H54 (cell line): Measurements from ENCODE around the gene TOMM22.

Source experiments
- DNase-seq: peaks from one replicate; pipeline ENCODE4 v3.0.0; 2011; ENCODE audit warnings: low spot score, mixed read lengths; ENCODE audit not compliant: insufficient read length
- FAIRE-seq: peaks from 3 replicates; lab custom pipeline; 2011; peaks lifted over from hg19 to GRCh38; lab: Jason Lieb, UNC
- POLR2A ChIP-seq: IDR thresholded peaks from 2 replicates; pipeline ENCODE4 v1.6.1; 2011; ENCODE audit warnings: low read depth, mild to moderate bottlenecking, low read length

Gene TOMM22

DNA sequence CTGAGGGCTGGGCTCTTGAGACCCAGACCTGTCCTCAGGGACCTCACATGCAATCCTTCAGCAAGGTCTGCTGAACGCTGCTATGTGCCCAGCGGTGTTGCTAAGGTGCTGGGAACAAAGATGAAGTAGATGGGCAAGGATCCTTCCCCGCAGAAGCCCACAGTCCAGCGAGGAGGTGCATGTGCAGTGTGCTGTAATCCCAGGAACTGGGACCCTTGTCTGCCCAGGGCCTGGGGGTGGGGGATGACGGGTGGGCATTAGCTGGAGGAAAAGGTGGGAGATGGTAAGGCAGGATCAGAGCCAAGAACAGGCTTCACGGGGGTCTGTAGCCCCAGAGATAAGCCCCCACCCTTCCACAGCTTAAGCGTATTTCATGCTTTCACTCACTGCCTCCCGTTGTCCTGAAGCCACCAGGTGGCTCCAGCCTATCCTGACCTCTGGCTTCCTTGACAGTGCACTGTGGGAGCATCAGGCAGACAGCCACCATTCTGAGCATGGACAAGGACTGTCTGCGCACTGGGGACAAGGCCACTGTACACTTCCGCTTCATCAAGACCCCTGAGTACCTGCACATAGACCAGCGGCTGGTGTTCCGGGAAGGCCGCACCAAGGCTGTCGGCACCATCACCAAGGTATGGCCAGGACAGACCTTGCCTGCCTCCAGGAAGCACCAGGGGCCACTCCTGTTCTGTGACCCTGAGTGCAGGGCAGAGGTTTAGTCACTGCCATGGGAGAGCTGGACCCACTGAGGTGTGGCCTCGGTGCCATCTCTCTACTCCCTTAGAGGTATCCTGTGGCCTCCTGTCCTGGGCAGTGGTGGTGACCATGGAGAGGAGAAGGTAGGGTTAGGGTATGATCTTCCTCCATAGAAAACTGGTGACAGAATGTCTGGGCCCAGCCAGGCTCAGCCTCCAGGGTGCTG is 46.0 kb downstream of the TOMM22 start:
- DNase-seq (no peak), FAIRE-seq (no peak)
- TF ChIP-seq POLR2A = no peak

GRCh38 chr22:38728871-38729796 is 47.4 kb downstream of the TOMM22 start:
- FAIRE-seq = no peak
- no peak for DNase-seq
- TF ChIP-seq POLR2A = no peak

DNA sequence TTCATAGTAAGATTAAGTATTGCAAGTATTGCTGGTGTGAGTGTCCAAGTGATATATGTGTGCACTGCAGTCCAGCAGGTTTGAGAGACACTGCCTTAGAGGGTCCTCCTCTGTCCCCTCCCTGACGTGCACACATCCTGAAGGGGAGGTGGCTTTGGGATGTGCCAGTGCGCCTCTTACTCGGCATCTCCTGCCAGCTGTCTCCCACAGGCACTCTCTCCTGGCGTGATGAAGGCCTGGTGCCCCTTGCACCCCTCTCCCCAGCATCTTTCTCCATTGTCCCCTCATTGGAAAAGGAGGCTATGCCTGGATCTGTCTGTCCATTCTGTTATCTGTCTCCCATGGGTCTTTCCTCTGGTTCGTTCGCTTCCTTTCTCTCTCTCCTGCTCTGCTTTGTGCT is 48.2 kb downstream of the TOMM22 start:
- DNase-seq (no peak), FAIRE-seq (no peak)
- TF ChIP-seq POLR2A = no peak

DNA sequence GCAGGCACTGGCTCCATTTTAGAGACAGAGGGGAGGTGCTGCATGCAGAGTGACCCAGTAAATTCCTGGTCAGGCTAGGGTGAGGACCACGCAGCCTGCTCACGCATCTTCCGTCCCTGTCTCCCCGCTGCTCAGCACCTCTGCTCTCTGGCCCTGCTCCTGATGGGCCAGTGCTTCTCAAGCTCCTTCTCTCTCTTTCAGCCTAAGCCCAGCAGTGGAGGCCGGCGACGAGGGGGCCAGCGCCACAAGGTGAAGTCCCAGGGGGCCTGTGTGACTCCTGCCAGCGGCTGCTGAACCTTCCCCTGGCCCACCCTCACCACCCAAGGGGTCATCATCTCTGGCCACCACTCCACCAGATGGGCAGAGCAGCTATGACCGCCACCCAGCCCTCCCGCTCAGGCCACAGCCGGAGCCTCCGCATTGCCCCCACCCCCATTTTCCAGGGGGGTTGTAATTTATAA is 48.7 kb downstream of the TOMM22 start:
- no peak for TF ChIP-seq POLR2A
- DNase-seq (no peak), FAIRE-seq (no peak)

- DNase-seq (no peak), FAIRE-seq (no peak)
- no peak for TF ChIP-seq POLR2A
These were observed 50.0 kb downstream of the TOMM22 start for GRCh38 chr22:38731703-38732161.

GRCh38 chr22:38732251-38732815 is 50.6 kb downstream of the TOMM22 start:
- DNase-seq = no peak
- FAIRE-seq = no peak

DNA sequence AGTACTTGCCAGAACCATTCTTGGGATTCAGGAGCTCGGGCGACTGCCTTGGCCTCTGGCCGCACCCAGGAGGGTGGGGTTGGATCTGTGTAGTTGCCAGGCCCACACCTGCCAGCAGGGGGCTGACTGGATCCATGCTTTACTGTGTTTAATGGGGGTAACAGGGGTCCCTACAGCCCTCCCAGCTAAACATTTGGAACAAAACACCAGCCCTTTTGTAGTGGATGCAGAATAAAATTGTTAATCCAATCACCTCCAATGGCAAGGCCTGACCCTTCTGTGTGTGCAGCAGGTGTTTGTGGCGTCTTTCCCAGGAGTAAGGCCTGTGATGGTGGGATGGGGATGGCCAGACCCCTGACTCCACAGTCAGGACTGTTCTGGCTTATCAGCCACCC is 51.6 kb downstream of the TOMM22 start:
- FAIRE-seq (no peak), DNase-seq (no peak)
- no peak for TF ChIP-seq POLR2A

More at GRCh38 chr22:38732251-38732815, 50.6 kb downstream of the TOMM22 start:
- no peak for TF ChIP-seq POLR2A

DNA sequence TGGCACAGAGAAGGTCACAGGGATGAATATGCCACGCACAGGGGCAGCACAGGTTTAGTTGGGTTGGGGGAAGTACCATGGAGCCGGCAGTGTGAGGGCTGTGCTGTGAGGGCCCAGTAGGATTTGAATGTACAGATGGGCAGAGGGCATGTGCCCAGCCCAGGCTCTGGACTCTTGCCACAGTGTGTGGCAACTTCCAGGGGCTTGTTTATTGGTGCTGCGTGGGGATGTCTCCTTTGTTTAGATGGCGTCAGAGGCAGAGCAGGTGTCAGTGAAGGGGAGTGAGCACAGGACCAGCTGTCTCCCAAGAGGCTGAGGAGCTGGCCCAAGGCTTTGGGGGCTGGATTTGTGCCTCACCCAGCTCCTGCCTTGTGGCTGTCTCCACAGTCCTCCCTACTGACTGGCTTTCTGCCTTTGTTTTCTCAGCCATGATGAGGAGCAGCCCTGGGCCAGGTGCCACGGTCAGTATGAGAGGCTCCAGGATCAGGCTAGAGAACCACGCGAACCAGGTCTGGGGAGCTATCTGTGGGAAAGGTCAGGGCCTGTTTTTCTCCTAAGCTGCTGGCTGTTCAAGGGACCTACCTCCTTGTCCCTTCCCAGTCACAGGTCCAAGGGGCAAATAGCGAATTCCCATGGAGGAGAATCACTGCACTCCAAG is 52.1 kb downstream of the TOMM22 start:
- no peak for FAIRE-seq
- TF ChIP-seq POLR2A = no peak
- DNase-seq = no peak

DNA sequence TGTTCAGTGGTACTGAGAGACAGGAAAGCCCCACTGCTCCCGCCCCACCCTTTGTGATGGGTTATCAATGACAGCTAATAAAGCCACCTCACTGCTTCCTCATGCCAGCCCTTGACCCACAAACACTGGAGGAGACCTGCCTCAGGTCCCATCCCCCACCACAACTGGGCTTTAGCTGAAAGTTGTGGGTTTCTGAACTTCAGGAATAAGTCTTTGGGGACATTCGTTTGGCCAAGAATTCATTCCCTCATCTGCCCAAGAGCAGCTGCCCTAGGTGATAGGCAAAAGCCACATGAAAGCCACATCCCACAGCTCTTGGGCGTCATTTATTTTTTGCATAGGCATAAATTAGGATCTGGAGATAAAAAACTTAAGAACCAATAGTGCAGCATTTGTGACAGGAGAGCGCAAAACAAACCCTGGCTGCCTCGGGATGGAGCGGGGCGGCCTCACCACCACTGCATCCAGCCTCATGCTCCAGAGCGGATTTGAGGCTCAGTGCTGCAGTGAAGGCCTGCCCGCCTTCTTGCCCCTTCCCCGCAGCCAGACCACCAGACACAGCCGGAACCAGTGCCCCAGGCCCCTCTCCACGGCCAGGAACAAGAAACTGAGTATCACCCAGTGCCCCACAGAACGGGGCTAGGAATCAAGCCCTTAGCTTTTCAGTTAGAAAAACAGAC is 52.8 kb downstream of the TOMM22 start:
- DNase-seq (no peak), FAIRE-seq (no peak)
- no peak for TF ChIP-seq POLR2A
